Measurements from ENCODE around the gene CHRNA3. TPM values are rescaled to one million over a fixed set of nuclear protein-coding genes. Genes with fewer than 3 reads are reported as not detected.
"Not testable (repeated sequence)": the region's sequence is repeated elsewhere in the genome, so short reads cannot be mapped to it uniquely, and the experiment has no call there.

Gene CHRNA3
- total RNA-seq, 1 donor from 2014 or later = 0.08 TPM

DNA sequence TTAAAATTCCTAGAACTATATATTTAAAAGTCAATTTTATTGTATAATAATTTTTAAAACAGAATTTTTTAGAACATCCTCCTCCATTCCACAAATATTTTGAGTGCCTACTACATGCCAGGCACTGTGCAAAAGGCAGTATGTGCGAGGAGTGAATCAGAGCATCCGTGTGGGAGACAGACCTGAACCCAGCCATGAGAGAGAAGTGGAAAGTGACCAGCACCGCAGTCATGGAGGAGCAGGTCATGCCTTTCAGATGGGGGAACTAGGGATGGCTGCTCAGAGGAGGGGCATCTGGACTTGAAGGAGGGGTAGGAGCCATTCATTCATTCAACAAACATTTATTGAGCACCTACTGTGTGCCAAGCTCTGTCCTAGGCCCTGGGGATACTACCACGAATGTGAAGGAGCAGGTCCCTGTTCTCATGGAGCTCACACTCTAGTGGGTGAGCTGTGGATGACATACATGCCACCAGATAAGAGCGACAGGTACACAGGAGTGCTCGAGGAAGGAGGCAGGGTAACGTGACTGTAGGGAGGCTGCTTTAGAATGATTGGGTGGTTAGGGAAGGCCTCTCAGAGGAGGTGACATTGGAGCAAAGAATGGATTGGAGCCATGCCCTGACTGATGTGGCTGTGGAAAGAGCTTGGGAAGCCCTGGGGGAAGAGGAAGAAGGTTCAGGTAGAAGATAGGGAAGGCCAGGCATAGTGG, 3.1 kb upstream of the CHRNA3 start:
- intact Hi-C loops (cut with DNase I) = loop anchor here (10.0 kb wide), 1 partner anchor 191 kb away; the partner anchor contains the start of gene ADAMTS7
- ATAC-seq = no peak

DNA sequence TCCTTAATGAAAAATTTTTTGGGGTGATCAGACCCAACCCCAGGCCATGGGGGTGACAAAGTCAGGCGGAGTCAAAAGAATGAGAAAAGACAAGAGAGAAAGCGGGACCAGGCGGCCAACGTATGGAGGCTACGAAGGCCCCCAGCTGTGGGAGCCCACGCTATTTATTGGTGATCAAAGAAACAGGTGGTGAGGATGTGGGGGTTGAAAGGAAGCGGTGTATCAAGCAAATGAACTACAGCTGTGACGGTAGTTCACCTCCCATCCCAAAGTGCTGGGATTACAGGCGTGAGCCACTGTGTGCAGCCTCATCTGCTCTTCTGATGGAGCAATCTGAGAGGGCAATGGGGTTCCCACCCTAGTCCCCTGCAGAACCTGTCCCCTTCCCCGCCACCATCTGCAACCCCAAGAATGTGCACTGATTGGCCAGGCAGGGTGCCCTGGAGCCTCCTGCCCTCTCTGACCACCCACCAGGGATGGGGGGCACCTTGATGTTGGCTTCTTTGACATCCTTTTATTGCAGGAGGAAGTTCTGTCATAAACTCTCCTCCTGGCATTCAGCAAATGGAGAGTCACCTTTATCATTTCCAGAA, 1.1 kb upstream of the CHRNA3 start:
- ATAC-seq (no peak), DNase-seq (ENCODE audit: missing footprints) (no peak)
- intact Hi-C loops (cut with DNase I) = loop anchor here (10.0 kb wide), 1 partner anchor 193 kb away; the partner anchor contains the start of gene ADAMTS7

More for the DNA sequence above, 3.1 kb upstream of the CHRNA3 start:
- no peak for DNase-seq (ENCODE audit: missing footprints)

DNA sequence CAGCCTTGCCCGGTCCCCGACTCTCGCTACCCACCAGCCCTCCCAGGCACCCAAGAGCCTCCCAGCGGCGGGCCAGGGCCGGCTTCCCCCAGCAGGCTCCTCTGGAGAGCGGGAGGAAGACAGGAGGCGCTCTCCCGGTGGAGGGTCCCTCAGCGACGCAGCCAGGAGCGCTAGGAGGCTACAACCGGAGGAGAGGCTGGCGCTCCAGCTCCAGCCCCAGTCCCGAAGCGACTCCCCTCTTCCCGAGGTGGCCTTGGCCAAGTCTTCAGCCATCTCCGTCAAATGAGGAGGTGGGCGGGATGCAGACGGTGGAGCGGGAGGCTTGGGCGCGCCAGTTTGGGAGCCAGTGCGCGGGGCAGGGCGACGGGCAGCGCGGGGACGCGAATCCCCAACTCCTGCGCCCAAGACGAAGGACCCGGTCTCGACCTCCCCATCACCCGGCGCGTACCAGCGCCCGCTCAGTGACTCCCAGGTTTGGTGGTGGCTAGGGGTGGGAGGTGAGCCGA, 722 bp downstream of the CHRNA3 start:
- DNase-seq (ENCODE audit: missing footprints) (no peak), ATAC-seq (no peak)
- intact Hi-C loops (cut with DNase I) = loop anchor here (10.0 kb wide), 1 partner anchor 195 kb away; the partner anchor contains the start of gene ADAMTS7

DNA sequence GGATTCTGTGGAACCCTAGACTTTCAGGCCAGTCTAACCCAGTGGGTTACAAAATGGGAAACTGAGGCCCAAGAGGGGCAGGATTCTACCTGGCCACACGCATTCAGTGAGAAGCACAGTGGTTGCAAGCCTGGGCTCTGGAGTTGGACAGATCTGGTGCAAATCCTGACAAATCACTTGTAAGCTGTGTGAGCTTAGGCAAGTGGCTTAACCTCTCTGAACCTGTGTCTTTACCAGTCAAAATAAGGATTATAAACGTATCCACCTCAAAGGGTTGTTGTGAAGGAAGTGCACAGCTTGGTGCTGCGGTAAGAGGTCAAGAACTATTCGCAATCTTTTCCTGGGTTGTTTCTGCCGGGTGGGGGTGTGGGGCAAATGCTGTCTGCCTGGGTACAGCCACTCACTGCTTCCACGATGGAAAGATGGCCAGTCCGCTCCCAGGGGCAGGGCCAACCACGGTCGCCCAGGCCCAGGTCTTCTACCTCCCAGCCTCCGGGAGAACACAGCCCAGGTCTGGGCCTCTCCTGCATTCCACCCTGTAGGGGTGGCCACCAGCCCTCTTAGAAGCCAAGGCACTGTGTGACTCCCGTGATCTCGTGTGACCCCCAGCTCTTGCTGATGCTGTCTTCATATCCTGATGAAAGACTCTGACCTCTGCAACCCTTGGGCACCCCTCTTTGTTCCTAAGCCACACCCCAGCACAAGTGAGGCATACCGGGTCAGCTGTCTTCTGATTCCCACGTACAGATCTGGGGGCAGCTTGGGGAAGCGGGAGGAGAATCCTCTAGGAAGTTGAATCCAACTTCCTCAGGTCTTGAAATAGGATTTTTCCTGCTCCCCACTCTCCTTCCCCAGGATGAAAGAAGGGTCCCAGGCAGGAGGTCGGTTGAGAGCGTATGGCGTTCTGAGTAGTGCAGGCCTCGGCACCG, 1.5 kb downstream of the CHRNA3 start:
- ATAC-seq = no peak
- DNase-seq (ENCODE audit: missing footprints) = no peak
- intact Hi-C loops (cut with DNase I) = no loop called here

DNA sequence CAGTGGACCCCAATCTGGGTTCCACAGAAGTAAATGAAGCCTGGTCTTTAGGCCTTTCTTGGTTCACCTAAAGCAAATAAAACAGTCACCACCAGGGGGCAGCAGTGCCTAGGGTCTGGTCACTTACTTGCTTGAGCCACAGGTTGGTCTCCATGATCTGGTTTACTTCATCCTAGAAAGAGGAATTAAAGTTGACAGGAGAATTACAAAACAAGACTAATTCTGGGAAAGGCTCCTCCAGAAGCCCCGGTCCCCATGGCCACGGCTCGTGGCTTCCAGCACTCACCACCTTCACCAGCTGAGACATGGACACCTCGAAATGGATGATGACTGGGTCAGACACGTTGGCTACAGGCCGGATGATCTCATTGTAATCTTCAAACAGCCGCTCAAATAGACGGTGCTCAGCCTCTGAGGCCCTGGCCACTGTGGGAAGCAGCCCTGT, 2.3 kb downstream of the CHRNA3 start:
- DNase-seq (ENCODE audit: missing footprints) (peak; percentile 81), ATAC-seq (peak; percentile 78)
- intact Hi-C loops (cut with DNase I) = loop anchor here (1.0 kb wide), 1 partner anchor 91 kb away; no protein-coding TSS in a partner anchor

DNA sequence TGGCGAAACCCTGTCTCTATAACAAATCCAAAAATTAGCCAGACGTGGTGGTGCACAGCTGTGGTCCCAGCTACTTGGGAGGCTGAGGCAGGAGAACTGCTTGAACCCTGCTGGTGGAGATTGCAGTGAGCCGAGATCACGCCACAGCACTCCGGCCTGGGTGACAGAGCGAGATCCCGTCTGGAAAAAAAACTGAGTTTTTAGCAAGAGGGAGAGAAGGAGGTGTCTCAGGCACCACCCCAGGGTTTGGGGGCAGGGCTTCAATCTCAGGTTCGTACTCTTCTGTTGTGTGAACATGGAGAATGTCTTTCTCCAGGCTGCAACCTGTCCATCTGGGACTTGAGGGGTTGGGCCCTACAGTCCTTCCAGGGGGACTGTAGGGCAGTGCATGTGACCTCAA, 2.7 kb downstream of the CHRNA3 start:
- DNase-seq (ENCODE audit: missing footprints) (no peak), ATAC-seq (no peak)
- intact Hi-C loops (cut with DNase I) = loop anchor here (1.0 kb wide), 1 partner anchor 91 kb away; no protein-coding TSS in a partner anchor

DNA sequence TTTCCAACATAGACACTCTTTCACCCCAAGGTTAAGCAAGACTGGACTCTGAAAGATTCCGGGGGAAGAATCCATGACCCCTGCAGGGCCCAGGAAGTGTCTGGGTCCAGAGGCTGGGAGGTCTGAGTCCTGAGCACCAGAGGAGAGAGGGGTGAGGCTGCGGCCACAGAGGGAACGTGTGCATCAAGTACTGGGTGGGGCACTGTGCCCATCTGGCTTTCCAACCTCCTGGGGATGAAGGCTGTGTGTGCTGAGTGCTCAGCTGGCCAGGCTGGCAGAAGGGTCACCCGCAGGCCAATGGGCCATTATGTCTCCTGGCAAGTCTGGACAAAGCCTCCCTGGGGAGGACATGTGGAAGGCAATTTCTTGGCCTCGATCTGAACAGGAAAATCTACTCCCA, 3.3 kb downstream of the CHRNA3 start:
- intact Hi-C loops (cut with DNase I) = no loop called here
- ATAC-seq (no peak), DNase-seq (ENCODE audit: missing footprints) (no peak)

DNA sequence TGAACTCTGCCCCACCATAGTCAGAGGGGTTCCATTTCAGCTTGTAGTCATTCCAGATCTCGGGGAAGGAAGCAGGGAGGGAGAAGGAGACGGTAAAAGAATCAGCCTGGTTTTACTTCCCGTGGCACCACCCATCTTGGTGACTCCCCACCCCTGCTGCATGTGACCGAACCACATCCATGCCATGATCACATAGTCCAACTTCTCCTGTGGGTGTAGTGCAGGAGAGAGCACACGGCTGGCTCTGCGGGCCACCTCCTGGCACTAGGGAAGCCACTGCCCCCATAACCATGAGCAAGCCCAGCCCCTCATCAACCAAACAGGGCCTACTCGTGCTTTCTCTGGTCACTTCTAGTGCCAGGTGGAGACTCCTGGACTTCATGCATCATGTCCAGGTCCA, 3.7 kb downstream of the CHRNA3 start:
- DNase-seq (ENCODE audit: missing footprints) (no peak), ATAC-seq (no peak)
- intact Hi-C loops (cut with DNase I) = no loop called here

DNA sequence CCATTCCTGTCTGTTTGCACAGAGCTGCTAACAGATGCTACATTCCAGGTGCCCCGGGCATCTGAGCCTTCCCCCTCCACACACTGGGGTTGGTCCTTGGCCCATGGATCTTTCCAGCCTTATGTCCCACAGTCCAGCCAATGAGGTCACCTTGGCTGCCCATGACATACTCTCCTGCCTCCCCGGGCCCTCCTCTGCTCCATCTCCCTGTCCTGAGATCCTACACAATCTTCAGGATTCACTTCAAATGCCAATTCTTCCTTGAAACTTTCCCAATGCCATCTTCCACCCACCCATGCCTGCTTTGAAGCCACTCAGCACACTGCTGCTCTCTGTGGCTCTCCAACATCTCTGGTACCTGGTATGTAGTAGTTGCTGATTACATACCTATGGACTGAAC, 4.3 kb downstream of the CHRNA3 start:
- intact Hi-C loops (cut with DNase I) = no loop called here
- ATAC-seq (no peak), DNase-seq (ENCODE audit: missing footprints) (no peak)

DNA sequence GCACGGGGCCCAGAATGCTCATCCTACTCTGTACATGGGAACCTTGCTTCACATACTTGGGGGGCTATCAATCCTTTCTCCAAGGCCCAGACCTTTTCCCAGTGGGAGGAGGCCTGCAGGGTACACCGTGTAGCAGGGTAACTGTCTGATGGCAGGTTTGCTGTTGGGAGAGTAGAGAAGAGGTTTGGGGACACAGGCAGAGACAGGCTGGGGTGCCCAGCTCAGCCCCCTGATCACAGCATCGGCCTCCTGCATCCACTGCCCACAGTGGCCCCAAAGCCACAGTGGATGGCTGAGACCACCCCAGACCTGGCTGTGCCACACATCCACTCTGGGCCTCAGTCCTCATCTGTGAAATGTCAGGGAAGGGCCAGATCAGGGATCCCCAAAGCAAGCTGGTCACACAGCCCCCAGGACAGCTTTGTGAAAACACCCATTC, 5.6 kb downstream of the CHRNA3 start:
- ATAC-seq = no peak
- no peak for DNase-seq (ENCODE audit: missing footprints)
- intact Hi-C loops (cut with DNase I) = no loop called here

DNA sequence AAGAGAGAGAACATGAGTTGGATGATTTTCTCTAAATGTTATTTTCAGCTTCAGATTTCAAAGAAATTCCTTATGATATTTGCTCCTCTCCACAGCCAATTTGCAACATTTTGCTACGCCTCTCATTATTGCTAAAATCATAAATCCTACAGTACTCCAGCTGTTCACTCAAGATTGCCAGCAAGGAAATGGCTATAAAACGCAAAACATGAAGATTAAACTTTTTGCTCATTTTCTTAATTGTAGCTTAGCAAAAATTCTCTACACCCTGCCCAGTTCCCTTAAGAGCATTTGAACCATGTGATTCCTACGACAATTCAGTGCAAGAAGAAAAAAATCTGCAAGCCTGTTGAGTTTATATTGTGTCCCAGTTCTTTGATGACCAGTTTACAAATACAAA, 6.8 kb downstream of the CHRNA3 start:
- no peak for DNase-seq (ENCODE audit: missing footprints)
- no peak for ATAC-seq
- intact Hi-C loops (cut with DNase I) = no loop called here

DNA sequence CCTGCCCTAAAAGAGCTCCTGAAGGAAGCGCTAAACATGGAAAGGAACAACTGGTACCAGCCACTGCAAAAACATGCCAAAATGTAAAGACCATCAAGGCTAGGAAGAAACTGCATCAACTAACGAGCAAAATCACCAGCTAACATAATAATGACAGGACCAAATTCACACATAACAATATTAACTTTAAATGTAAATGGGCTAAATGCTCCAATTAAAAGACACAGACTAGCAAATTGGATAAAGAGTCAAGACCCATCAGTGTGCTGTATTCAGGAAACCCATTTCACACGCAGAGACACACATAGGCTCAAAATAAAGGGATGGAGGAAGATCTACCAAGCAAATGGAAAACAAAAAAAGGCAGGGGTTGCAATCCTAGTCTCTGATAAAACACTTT, 11.2 kb downstream of the CHRNA3 start:
- ATAC-seq; DNase-seq (ENCODE audit: missing footprints); intact Hi-C loops (cut with DNase I): not testable (repeated sequence)

DNA sequence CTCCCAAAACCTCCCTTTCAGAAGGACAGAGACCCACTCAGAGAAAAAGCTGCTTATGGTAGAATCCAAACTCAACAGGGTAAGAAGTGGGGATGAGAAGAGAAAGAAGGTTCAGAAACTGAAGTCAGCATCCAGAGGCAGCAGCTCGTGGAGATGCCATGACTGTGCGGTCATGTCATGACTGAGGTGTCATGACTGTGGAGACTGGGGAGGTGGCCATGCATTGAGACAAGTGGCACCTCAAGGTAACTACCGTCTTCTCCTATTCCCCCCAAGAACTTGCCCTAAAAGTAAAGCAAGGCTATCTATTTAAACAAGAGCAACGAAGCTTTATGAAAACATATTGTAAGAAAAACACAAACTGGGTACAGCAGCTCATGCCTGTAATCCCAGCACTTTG, 15.1 kb downstream of the CHRNA3 start:
- intact Hi-C loops (cut with DNase I) = no loop called here
- ATAC-seq (no peak), DNase-seq (ENCODE audit: missing footprints) (no peak)

DNA sequence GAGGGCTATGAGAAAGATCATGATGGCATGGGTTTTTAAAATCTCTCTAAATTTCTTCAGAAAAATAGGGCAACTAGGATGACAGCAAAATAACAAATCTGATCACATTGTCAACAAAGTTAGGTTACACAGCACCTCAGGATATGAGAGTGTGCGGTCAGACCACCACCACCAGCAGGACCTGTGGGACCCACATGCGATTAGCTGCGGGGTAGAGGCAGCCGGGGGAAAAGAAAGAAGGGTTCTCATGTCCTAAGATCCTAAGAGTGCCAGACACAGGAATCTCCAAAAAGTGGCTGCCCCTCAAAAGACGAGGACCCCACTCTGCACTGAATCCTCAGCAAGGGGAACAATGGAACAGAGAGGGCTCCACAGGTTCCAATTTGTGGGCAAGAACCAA, 15.6 kb downstream of the CHRNA3 start:
- DNase-seq (ENCODE audit: missing footprints) = no peak
- no peak for ATAC-seq
- intact Hi-C loops (cut with DNase I) = no loop called here

DNA sequence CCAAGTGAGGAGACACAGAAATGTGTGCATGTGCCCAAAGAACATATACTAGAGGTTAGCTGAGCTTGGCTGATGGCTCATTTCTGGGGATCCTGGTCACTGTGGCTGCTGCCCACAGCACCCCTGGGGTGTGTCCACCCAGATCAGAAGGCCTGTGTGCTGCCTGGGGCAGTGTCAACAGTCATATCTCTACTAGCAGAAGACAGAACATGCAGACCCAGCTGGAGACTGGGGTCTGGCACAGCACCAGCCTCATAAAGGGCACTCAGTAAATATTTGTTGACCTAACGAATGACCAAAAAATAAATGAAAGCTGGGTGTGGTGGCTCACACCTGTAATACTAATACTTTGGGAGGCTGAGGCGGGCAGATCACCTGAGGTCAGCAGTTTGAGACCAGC, 16.4 kb downstream of the CHRNA3 start:
- intact Hi-C loops (cut with DNase I) = no loop called here
- DNase-seq (ENCODE audit: missing footprints) (no peak), ATAC-seq (no peak)

DNA sequence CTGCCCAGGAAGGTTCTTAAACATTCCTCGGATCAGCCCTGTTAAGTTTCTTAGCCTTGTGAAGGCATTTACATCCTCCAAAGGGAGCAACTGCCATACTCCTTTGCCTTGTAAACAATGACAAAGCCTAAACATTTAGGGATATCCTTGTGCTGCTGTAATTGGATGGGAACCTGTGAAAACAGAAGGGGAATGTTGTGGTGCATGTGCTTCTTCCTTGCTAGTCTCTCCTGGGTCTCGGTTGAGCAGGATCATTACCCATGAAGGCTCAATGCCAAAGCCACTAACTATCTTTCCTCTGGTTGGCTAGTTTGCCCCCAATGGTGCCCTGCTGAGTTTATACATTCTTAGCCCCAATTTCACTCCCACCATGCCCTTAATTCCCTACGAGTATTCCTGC, 17.3 kb downstream of the CHRNA3 start:
- intact Hi-C loops (cut with DNase I) = no loop called here
- ATAC-seq = no peak
- DNase-seq (ENCODE audit: missing footprints) = no peak

DNA sequence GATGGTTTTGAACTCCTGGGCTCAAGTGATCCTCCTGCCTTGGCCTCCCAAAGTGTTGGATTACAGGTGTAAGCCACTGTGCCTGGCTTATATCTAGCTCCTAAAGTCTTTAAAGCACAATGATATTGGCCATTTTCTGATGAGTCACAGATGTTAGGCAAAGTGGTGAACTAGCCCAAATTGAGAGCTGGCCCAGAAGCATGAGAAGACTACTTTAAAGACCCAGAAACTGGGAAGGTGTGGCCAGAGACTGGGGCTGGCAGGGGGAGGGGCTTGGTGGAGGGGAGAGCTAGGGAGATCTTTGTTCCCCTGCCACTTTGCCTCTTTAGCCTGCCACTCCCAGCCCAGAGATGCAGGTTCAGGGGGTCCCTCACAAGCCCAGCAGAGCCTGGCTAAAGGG, 21.6 kb downstream of the CHRNA3 start:
- intact Hi-C loops (cut with DNase I) = no loop called here
- ATAC-seq (no peak), DNase-seq (ENCODE audit: missing footprints) (no peak)

DNA sequence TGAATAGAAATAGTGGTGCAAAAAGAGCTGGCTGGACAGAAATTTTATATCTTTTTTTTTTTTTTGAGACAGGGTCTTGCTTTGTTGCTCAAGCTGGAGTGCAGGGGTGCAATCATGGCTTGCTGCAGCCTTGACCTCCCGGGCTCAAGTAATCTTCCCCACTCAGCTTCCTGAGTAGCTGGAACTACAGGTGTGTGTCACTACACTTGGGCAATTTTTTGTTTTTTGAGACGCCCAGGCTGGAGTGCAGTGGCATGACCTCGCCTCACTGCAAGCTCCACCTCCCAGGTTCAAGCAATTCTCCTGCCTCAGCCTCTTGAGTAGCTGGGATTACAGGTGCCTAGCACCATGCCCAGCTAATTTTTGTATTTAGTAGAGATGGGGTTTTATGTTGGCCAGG, 22.4 kb downstream of the CHRNA3 start:
- DNase-seq (ENCODE audit: missing footprints) = no peak
- intact Hi-C loops (cut with DNase I) = no loop called here
- no peak for ATAC-seq

DNA sequence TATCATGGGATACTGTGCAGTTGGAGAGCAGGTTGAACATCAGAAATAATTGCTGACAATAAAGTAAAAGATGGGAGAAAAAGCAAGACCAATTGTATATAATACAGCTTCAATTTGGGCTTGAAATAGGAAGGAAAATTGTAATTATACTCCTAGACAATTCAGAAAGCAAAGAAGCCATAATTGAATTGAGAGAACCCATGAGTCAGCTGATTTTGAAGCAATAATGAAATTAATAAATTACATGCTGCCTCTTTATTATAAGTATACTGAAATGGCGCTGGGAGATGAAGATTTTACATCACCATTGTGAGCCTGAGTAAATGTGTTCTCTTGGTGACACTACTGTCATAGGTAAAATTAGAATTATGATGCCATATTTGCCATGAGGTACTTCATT, 23.2 kb downstream of the CHRNA3 start:
- ATAC-seq (no peak), DNase-seq (ENCODE audit: missing footprints) (no peak)
- intact Hi-C loops (cut with DNase I) = no loop called here
